ENCODE measurements around the gene ODC1. TPM values are rescaled to one million over a fixed set of nuclear protein-coding genes. Genes with fewer than 3 reads are reported as not detected.

The ODC1 gene
- total and polyA plus RNA-seq, 10 donors, result 28.9 to 84.3 (median 63.4) TPM

- no peaks in the 10 kb centered on the region for H3K36me3 ChIP-seq
- H3K27ac ChIP-seq, result no peak overlapping the region
- TF ChIP-seq POLR2A (IDR thresholded peaks at IDR 0.05) (no peak), POLR2AphosphoS5 (IDR thresholded peaks at IDR 0.05) (no peak), CTCF (IDR thresholded peaks at IDR 0.05 in 8 of 11, conservative IDR thresholded peaks at IDR 0.05 in 3 of 11) (no peak)
- peak; percentile 52 for DNase-seq
- H3K4me3 ChIP-seq, result no peak overlapping the region
- H3K27me3 ChIP-seq (replicated peaks in 1 of 7), result peaks cover 0 to 42% (median 6%) of the 10 kb centered on the region in 7 donors
- H3K9me3 ChIP-seq, result peaks cover 0 to 13% (median 1%) of the 10 kb centered on the region in 8 donors
- intact Hi-C loops (cut with DNase I; ENCODE audit: low total_unique reads), result no loop called here
- WGBS, 5 donors, result 76 to 81% (median 79%) methylated on average over 24 of the region's 24 CpGs
- H3K4me1 ChIP-seq, result peaks cover 0 to 16% (median 9%) of the 10 kb centered on the region in 6 donors
Measured at GRCh38 chr2:10495311-10495987, 47.3 kb upstream of the ODC1 start.

GRCh38 chr2:10494351-10495066 lies 46.4 kb upstream of the ODC1 start:
- no peak for TF ChIP-seq POLR2A (IDR thresholded peaks at IDR 0.05)
- no peaks in the 10 kb centered on the region for H3K36me3 ChIP-seq
- H3K27me3 ChIP-seq (replicated peaks in 1 of 7), result peaks cover 0 to 36% (median 3%) of the 10 kb centered on the region in 7 donors
- H3K9me3 ChIP-seq, result peaks cover 0 to 13% (median 1%) of the 10 kb centered on the region in 8 donors
- H3K4me1 ChIP-seq, result peaks cover 0 to 16% (median 9%) of the 10 kb centered on the region in 6 donors
- 71 to 80% (median 74%) methylated on average over 13 of the region's 13 CpGs for WGBS, 5 donors
- H3K27ac ChIP-seq, result peak overlapping the region in 1 of 8 donors; percentile 22
- intact Hi-C loops (cut with DNase I; ENCODE audit: low total_unique reads), result no loop called here
- H3K4me3 ChIP-seq, result no peak overlapping the region
- peak; percentile 71 for DNase-seq

GRCh38 chr2:10493634-10494281 lies 45.6 kb upstream of the ODC1 start:
- no peaks in the 10 kb centered on the region for H3K36me3 ChIP-seq
- H3K27ac ChIP-seq, result peak overlapping the region in 1 of 8 donors; percentile 63
- peaks cover 0 to 13% (median 1%) of the 10 kb centered on the region in 8 donors for H3K9me3 ChIP-seq
- peaks cover 0 to 16% (median 9%) of the 10 kb centered on the region in 6 donors for H3K4me1 ChIP-seq
- peak; percentile 42 to 66 (median 64) for TF ChIP-seq POLR2AphosphoS5 (IDR thresholded peaks at IDR 0.05)
- no peak for TF ChIP-seq CTCF (IDR thresholded peaks at IDR 0.05 in 8 of 11, conservative IDR thresholded peaks at IDR 0.05 in 3 of 11)
- no peak for TF ChIP-seq POLR2A (IDR thresholded peaks at IDR 0.05)
- DNase-seq, result peak; percentile 92
- no peak overlapping the region for H3K4me3 ChIP-seq
- peaks cover 0 to 31% (median 3%) of the 10 kb centered on the region in 7 donors for H3K27me3 ChIP-seq (replicated peaks in 1 of 7)
- WGBS, 5 donors, result 59 to 78% (median 64%) methylated on average over 19 to 22 of the region's 22 CpGs
- intact Hi-C loops (cut with DNase I; ENCODE audit: low total_unique reads), result no loop called here

GRCh38 chr2:10493075-10493633 lies 45.0 kb upstream of the ODC1 start:
- Histone ChIP-seq H3K36me3 (no peaks in the 10 kb centered on the region), H3K27me3 (replicated peaks in 1 of 7) (peaks cover 0 to 30% (median 3%) of the 10 kb centered on the region in 7 donors), H3K4me1 (peaks cover 0 to 16% (median 9%) of the 10 kb centered on the region in 6 donors), H3K27ac (peak overlapping the region in 1 of 8 donors; percentile 63), H3K9me3 (peaks cover 0 to 13% (median 1%) of the 10 kb centered on the region in 8 donors), H3K4me3 (no peak overlapping the region)
- no peak for DNase-seq
- TF ChIP-seq POLR2A (IDR thresholded peaks at IDR 0.05) (no peak), CTCF (IDR thresholded peaks at IDR 0.05 in 8 of 11, conservative IDR thresholded peaks at IDR 0.05 in 3 of 11) (no peak), POLR2AphosphoS5 (IDR thresholded peaks at IDR 0.05) (no peak)
- WGBS, 5 donors, result 76 to 86% (median 82%) methylated on average over 5 of the region's 5 CpGs
- intact Hi-C loops (cut with DNase I; ENCODE audit: low total_unique reads), result no loop called here

Data from spleen (tissue), 11 donors.